ENCODE data around the gene TOX3. TPM values are rescaled to one million over a fixed set of nuclear protein-coding genes. Genes with fewer than 3 reads are reported as not detected.

TOX3 gene
- polyA plus RNA-seq, 1 of the 3 experiments (the other 2 are of a cell fraction): not detected

DNA sequence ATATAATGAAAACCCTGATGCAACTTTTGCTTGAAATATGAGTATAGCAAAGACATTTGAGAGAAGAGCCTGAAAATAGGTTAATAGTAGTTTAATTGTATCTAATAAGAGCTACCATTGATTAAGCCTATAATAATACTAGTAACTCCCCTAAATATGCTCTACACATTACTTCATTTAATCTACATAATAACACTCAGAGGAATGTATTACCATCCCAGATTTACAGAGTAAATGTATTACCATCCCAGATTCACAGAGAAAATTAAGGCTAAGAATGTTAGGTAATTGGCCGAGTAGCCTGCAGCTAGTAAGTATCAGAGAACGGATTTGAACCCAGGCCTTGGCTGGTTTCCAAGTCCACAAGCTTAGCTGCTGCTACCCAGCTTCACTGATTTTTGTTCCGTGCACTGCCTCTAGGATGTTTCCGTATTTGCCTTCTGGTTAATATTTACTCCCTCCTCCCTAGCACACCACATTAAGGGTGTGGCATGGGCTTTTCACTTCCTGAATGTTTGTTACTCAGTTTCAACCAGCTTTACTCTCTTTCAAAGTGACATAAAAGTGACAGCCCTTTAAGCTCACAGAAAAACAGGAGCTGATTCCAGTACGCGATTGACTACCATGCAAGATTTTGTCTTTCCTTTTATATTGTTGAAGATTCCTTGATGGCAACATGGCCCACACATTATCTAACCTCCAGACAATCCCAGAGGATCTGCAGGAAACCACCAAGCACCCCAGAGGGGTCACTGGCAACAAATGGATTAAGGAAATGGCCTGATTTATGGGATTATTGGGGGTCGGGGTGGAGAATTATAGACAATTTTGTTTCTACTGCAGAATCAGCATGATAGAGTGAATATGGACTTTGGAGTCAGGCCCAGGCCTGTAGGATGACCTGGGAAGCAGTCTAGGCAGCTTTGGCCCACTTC lies 26.7 kb upstream of the TOX3 start (continued):
- no peak for TF ChIP-seq JUND (IDR thresholded peaks at IDR 0.05)

DNA sequence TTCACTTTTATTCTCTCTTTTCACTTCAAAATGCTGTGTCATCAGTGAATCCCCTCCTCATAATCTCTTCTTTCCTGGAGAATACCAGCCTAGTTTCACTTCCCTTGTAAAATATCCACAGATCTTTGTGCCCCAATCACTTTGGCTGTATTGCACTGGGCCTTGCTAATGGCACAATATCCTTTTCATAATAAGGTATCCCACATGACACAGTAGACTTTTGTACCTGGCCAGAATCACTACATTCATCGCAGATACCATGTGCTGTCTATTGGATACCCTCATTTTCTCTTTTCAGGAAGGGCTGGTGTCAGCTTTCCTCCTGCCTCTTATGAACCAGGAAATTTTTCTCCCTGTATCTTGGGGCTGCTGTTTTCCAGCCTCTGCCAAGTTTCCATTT lies 25.7 kb upstream of the TOX3 start:
- Histone ChIP-seq H4K20me1 (ENCODE audit: insufficient read depth) (no peaks in the 10 kb centered on the region), H3K27ac (ENCODE audit: low read depth in 2 of 2, low read length in 1 of 2) (no peak overlapping the region), H2AFZ (ENCODE audit: low read depth) (no peak overlapping the region), H3K4me2 (no peak overlapping the region), H3F3A (replicated peaks; ENCODE audit: insufficient read depth) (no peaks in the 10 kb centered on the region), H3K9ac (no peak overlapping the region), H3K4me1 (ENCODE audit: control insufficient read depth in 1 of 2, insufficient read depth in 2 of 2, low read depth in 1 of 2, low read length in 1 of 2) (no peaks in the 10 kb centered on the region), H3K79me2 (ENCODE audit: insufficient read depth) (no peaks in the 10 kb centered on the region), H3K9me3 (no peaks in the 10 kb centered on the region), H3K27me3 (ENCODE audit: insufficient read depth) (no peaks in the 10 kb centered on the region), H3K9me2 (no peaks in the 10 kb centered on the region), H3K4me3 (ENCODE audit: low read depth in 2 of 2, low read length in 1 of 2) (no peak overlapping the region), H3K36me3 (replicated peaks in 1 of 2; ENCODE audit: control insufficient read depth in 1 of 2, insufficient read depth in 2 of 2, low read length in 1 of 2) (no peaks in the 10 kb centered on the region)
- TF ChIP-seq TCF12 (IDR thresholded peaks at IDR 0.05): no peak
- TF ChIP-seq, protein P1, sequence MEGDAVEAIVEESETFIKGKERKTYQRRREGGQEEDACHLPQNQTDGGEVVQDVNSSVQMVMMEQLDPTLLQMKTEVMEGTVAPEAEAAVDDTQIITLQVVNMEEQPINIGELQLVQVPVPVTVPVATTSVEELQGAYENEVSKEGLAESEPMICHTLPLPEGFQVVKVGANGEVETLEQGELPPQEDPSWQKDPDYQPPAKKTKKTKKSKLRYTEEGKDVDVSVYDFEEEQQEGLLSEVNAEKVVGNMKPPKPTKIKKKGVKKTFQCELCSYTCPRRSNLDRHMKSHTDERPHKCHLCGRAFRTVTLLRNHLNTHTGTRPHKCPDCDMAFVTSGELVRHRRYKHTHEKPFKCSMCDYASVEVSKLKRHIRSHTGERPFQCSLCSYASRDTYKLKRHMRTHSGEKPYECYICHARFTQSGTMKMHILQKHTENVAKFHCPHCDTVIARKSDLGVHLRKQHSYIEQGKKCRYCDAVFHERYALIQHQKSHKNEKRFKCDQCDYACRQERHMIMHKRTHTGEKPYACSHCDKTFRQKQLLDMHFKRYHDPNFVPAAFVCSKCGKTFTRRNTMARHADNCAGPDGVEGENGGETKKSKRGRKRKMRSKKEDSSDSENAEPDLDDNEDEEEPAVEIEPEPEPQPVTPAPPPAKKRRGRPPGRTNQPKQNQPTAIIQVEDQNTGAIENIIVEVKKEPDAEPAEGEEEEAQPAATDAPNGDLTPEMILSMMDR (IDR thresholded peaks at IDR 0.05): no peak
- TF ChIP-seq, protein P2, sequence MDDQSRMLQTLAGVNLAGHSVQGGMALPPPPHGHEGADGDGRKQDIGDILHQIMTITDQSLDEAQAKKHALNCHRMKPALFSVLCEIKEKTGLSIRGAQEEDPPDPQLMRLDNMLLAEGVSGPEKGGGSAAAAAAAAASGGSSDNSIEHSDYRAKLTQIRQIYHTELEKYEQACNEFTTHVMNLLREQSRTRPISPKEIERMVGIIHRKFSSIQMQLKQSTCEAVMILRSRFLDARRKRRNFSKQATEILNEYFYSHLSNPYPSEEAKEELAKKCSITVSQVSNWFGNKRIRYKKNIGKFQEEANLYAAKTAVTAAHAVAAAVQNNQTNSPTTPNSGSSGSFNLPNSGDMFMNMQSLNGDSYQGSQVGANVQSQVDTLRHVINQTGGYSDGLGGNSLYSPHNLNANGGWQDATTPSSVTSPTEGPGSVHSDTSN (IDR thresholded peaks at IDR 0.05): no peak
- no peak for TF ChIP-seq RXRA (IDR thresholded peaks at IDR 0.05; ENCODE audit: borderline replicate concordance, low read depth)
- TF ChIP-seq, protein P3, sequence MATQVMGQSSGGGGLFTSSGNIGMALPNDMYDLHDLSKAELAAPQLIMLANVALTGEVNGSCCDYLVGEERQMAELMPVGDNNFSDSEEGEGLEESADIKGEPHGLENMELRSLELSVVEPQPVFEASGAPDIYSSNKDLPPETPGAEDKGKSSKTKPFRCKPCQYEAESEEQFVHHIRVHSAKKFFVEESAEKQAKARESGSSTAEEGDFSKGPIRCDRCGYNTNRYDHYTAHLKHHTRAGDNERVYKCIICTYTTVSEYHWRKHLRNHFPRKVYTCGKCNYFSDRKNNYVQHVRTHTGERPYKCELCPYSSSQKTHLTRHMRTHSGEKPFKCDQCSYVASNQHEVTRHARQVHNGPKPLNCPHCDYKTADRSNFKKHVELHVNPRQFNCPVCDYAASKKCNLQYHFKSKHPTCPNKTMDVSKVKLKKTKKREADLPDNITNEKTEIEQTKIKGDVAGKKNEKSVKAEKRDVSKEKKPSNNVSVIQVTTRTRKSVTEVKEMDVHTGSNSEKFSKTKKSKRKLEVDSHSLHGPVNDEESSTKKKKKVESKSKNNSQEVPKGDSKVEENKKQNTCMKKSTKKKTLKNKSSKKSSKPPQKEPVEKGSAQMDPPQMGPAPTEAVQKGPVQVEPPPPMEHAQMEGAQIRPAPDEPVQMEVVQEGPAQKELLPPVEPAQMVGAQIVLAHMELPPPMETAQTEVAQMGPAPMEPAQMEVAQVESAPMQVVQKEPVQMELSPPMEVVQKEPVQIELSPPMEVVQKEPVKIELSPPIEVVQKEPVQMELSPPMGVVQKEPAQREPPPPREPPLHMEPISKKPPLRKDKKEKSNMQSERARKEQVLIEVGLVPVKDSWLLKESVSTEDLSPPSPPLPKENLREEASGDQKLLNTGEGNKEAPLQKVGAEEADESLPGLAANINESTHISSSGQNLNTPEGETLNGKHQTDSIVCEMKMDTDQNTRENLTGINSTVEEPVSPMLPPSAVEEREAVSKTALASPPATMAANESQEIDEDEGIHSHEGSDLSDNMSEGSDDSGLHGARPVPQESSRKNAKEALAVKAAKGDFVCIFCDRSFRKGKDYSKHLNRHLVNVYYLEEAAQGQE (IDR thresholded peaks at IDR 0.05; ENCODE audit: low read depth, low read length): no peak
- no peak for TF ChIP-seq USF1 (IDR thresholded peaks at IDR 0.05; ENCODE audit: borderline replicate concordance, low read depth)
- TF ChIP-seq CHD2 (IDR thresholded peaks at IDR 0.05; ENCODE audit: low read length, partially characterized antibody): no peak
- no peak for TF ChIP-seq GATA2 (CRISPR knock-in tag; IDR thresholded peaks at IDR 0.05)
- POLR2A ChIA-PET: no interaction called here
- no peak for DNase-seq
- CTCF ChIA-PET: no interaction called here
- 58% methylated on average over 1 of the region's 1 CpG for WGBS (ENCODE audit: low lambda C conversion rate)
